HG02852 (cell line): ENCODE measurements around the gene JAKMIP2.
"Not testable (repeated sequence)": the region's sequence is repeated elsewhere in the genome, so short reads cannot be mapped to it uniquely, and the experiment has no call there.

Source experiments
- ATAC-seq: cut with Tn5 transposase; IDR thresholded peaks from one replicate; pipeline ENCODE4 v1.9.1; 2021; ENCODE audit warnings: mild to moderate bottlenecking, moderate library complexity; ENCODE audit not compliant: unreplicated experiment

Gene JAKMIP2

GRCh38 chr5:147563466-147564123 is 218.9 kb downstream of the JAKMIP2 start:
- ATAC-seq: no peak

- no peak for ATAC-seq
Measured at GRCh38 chr5:147561435-147561834, 221.1 kb downstream of the JAKMIP2 start.

GRCh38 chr5:147560718-147561331 is 221.7 kb downstream of the JAKMIP2 start:
- ATAC-seq: no peak

- ATAC-seq: no peak
Measured at GRCh38 chr5:147559749-147560148, 222.8 kb downstream of the JAKMIP2 start.

- ATAC-seq: no peak
Measured at GRCh38 chr5:147558826-147559225, 223.7 kb downstream of the JAKMIP2 start.

- ATAC-seq: no peak
Measured at GRCh38 chr5:147557876-147558745, 224.4 kb downstream of the JAKMIP2 start.

GRCh38 chr5:147555176-147555575 is 227.4 kb downstream of the JAKMIP2 start:
- ATAC-seq: no peak

GRCh38 chr5:147554261-147554817 is 228.2 kb downstream of the JAKMIP2 start:
- no peak for ATAC-seq

- not testable (repeated sequence) for ATAC-seq
Measured at GRCh38 chr5:147553817-147554216, 228.7 kb downstream of the JAKMIP2 start.

- no peak for ATAC-seq
Measured at GRCh38 chr5:147552897-147553296, 229.6 kb downstream of the JAKMIP2 start.

GRCh38 chr5:147551677-147552076 is 230.9 kb downstream of the JAKMIP2 start:
- ATAC-seq: no peak

GRCh38 chr5:147547730-147548129 is 234.8 kb downstream of the JAKMIP2 start:
- ATAC-seq: no peak

- no peak for ATAC-seq
Measured at GRCh38 chr5:147544556-147544955, 238.0 kb downstream of the JAKMIP2 start.

GRCh38 chr5:147539053-147539452 is 243.5 kb downstream of the JAKMIP2 start:
- ATAC-seq: no peak

- ATAC-seq: no peak
Measured at GRCh38 chr5:147538236-147538635, 244.3 kb downstream of the JAKMIP2 start.
